PC-3 (cell line): ENCODE measurements around the gene NAGS. TPM values are rescaled to one million over a fixed set of nuclear protein-coding genes. Genes with fewer than 3 reads are reported as not detected.

Experiments
- ATAC-seq: fragments of 200-7000 bp; cut with Tn5 transposase; 2 replicates; pipeline ENCODE4 v1.9.1; 2020; ENCODE audit warnings: mild to moderate bottlenecking, moderate library complexity
- BruUV-seq: library from RNA; stranded (reverse); fragments of 400-500 nt; replicated peaks from 2 replicates; lab custom pipeline; 2021; lab: Mats Ljungman, UMichigan
- CTCF ChIA-PET: fragments of 300-600 bp; sonication (Branson Sonifier 250); formaldehyde crosslinking; loops from one replicate; lab custom pipeline; 2022; ENCODE audit warnings: antibody characterized with exemption; lab: Charles Lee
- POLR2A ChIA-PET: fragments of 300-600 bp; sonication (Branson Sonifier 250); formaldehyde crosslinking; loops from one replicate; lab custom pipeline; 2022; ENCODE audit warnings: antibody characterized with exemption; ENCODE audit not compliant: unreplicated experiment; lab: Charles Lee
- DNase-seq: peaks from one replicate; pipeline ENCODE4 v3.0.0-alpha.2; 2015
- H2AFZ ChIP-seq: fragments of 300-600 bp; sonication (generic); 2 replicates; pipeline ENCODE4 v1.6.0; 2016; ENCODE audit warnings: antibody characterized with exemption, low read length
- H3F3A ChIP-seq: fragments of 300-600 bp; sonication (generic); one replicate; pipeline ENCODE4 v1.6.0; 2017; ENCODE audit warnings: antibody characterized with exemption, low read length, control low read depth, mild to moderate bottlenecking; ENCODE audit not compliant: unreplicated experiment
- H3K27ac ChIP-seq: fragments of 300-600 bp; sonication (generic); 2 replicates; pipeline ENCODE4 v1.5.1; 2016; ENCODE audit warnings: mild to moderate bottlenecking, low read length
- H3K27me3 ChIP-seq: fragments of 300-600 bp; sonication (generic); 2 replicates; pipeline ENCODE4 v1.6.1; 2016; ENCODE audit warnings: low read length, mixed read lengths
- H3K36me3 ChIP-seq: fragments of 300-600 bp; sonication (generic); 2 replicates; pipeline ENCODE4 v1.6.1; 2016; ENCODE audit warnings: low read depth, mixed run types, low read length, mixed read lengths
- H3K4me1 ChIP-seq: fragments of 300-600 bp; sonication (generic); 2 replicates; pipeline ENCODE4 v1.5.1; 2016; ENCODE audit warnings: low read length; ENCODE audit not compliant: insufficient read depth
- H3K4me2 ChIP-seq: fragments of 300-600 bp; sonication (generic); 2 replicates; pipeline ENCODE4 v1.6.0; 2016; ENCODE audit warnings: low read length
- H3K4me3 ChIP-seq: fragments of 300-600 bp; sonication (generic); 2 replicates; pipeline ENCODE4 v1.5.1; 2016; ENCODE audit warnings: mild to moderate bottlenecking, low read length, mixed read lengths
- H3K79me2 ChIP-seq: fragments of 300-600 bp; sonication (generic); 2 replicates; pipeline ENCODE4 v1.6.1; 2017; ENCODE audit warnings: low read length, mixed read lengths
- H3K9ac ChIP-seq: fragments of 300-600 bp; sonication (generic); 2 replicates; pipeline ENCODE4 v1.6.0; 2016; ENCODE audit warnings: mild to moderate bottlenecking, low read length
- H3K9me2 ChIP-seq: fragments of 300-600 bp; sonication (generic); replicated peaks from 2 replicates; pipeline ENCODE4 v1.6.1; 2016; ENCODE audit warnings: mixed run types, low read length, mixed read lengths
- H3K9me3 ChIP-seq: fragments of 300-600 bp; sonication (generic); 2 replicates; pipeline ENCODE4 v1.6.1; 2016; ENCODE audit warnings: low read length, mixed read lengths
- H4K20me1 ChIP-seq: fragments of 300-600 bp; sonication (generic); 2 replicates; pipeline ENCODE4 v1.6.1; 2016; ENCODE audit warnings: low read length, mixed read lengths
- CTCF ChIP-seq: fragments of 300-600 bp; sonication (generic); conservative IDR thresholded peaks from 2 replicates; pipeline ENCODE4 v1.5.1; 2017; ENCODE audit warnings: antibody characterized with exemption, low read depth, mild to moderate bottlenecking, low read length
- EZH2 ChIP-seq: fragments of 300-600 bp; sonication (generic); IDR thresholded peaks from one replicate; pipeline ENCODE4 v1.6.1; 2017; ENCODE audit warnings: antibody characterized with exemption, mild to moderate bottlenecking, low read length; ENCODE audit not compliant: unreplicated experiment
- EZH2phosphoT487 ChIP-seq: fragments of 300-600 bp; sonication (generic); IDR thresholded peaks from 2 replicates; pipeline ENCODE4 v1.6.1; 2018; ENCODE audit warnings: mild to moderate bottlenecking, antibody characterized with exemption, low read length, borderline replicate concordance
- intact Hi-C: fragments of 100-400 bp; cut with micrococcal nuclease; formaldehyde crosslinking; loops from 2 replicates; pipeline ENCODE4 v1.9.0; 2023
- total RNA-seq: library from RNA; depleted of rRNA; stranded (reverse); fragments of >200 nt; gene quantifications from 2 replicates; pipeline ENCODE4 v1.2.3, GENCODE V29; 2014

Gene NAGS
- total RNA-seq, 1 experiment from 2014 or later, result 13.5 TPM

GRCh38 chr17:43986225-43986981 is 18.0 kb upstream of the NAGS start:
- Histone ChIP-seq H3K4me1 (no peaks in the 10 kb centered on the region), H3K9me2 (no peaks in the 10 kb centered on the region), H3K9ac (no peak overlapping the region), H3K4me3 (no peak overlapping the region), H3K9me3 (no peaks in the 10 kb centered on the region), H3K79me2 (no peaks in the 10 kb centered on the region), H3K4me2 (no peak overlapping the region), H3F3A (no peaks in the 10 kb centered on the region), H3K36me3 (no peaks in the 10 kb centered on the region), H2AFZ (no peak overlapping the region), H3K27ac (no peak overlapping the region), H3K27me3 (peaks cover 45% of the 10 kb centered on the region), H4K20me1 (no peaks in the 10 kb centered on the region)
- POLR2A ChIA-PET, result interaction anchor here (0.7 kb wide), 1 partner anchor 167 kb away, joined by 5 read pairs; no protein-coding TSS in a partner anchor
- BruUV-seq, result no TSS peak
- ATAC-seq (no peak), DNase-seq (no peak)
- CTCF ChIA-PET, result no interaction called here
- no peak for TF ChIP-seq EZH2
- TF ChIP-seq EZH2phosphoT487, result no peak
- no peak for TF ChIP-seq CTCF
- intact Hi-C loops, result no loop called here

GRCh38 chr17:43987131-43988021 is 17.0 kb upstream of the NAGS start:
- TF ChIP-seq CTCF, result no peak
- no peak for TF ChIP-seq EZH2phosphoT487
- TF ChIP-seq EZH2, result no peak
- H3K36me3 ChIP-seq, result no peaks in the 10 kb centered on the region
- H3K4me1 ChIP-seq, result no peaks in the 10 kb centered on the region
- no peaks in the 10 kb centered on the region for H4K20me1 ChIP-seq
- no peak for ATAC-seq
- no peaks in the 10 kb centered on the region for H3F3A ChIP-seq
- no peak overlapping the region for H3K4me3 ChIP-seq
- POLR2A ChIA-PET, result no interaction called here
- no peak overlapping the region for H3K4me2 ChIP-seq
- intact Hi-C loops, result no loop called here
- H3K9ac ChIP-seq, result no peak overlapping the region
- no TSS peak for BruUV-seq
- H3K9me3 ChIP-seq, result no peaks in the 10 kb centered on the region
- no peak overlapping the region for H3K27ac ChIP-seq
- CTCF ChIA-PET, result no interaction called here
- no peaks in the 10 kb centered on the region for H3K79me2 ChIP-seq
- H2AFZ ChIP-seq, result no peak overlapping the region
- DNase-seq, result no peak
- H3K27me3 ChIP-seq, result peaks cover 37% of the 10 kb centered on the region
- H3K9me2 ChIP-seq, result no peaks in the 10 kb centered on the region
